GM12875 (cell line): ENCODE measurements around the gene WDR11.
A peak's percentile ranks its signal among the peaks of the same experiment; 100 is the strongest.

ENCODE experiments used
- H3K4me3 ChIP-seq: one replicate; pipeline ENCODE4 v1.5.1; 2011; ENCODE audit warnings: low read depth, low read length, control low read depth
- CTCF ChIP-seq: IDR thresholded peaks from 2 replicates; pipeline ENCODE4 v1.5.1; 2011; ENCODE audit warnings: low read depth, mild to moderate bottlenecking, control low read depth, inconsistent platforms, low read length, moderate library complexity, borderline replicate concordance; ENCODE audit not compliant: insufficient read depth

Gene WDR11

GRCh38 chr10:120931423-120931822, 80.3 kb downstream of the WDR11 start:
- no peak for TF ChIP-seq CTCF
- no peak overlapping the region for H3K4me3 ChIP-seq

GRCh38 chr10:120931999-120932398, 80.8 kb downstream of the WDR11 start:
- no peak for TF ChIP-seq CTCF

GRCh38 chr10:120938822-120939221, 87.7 kb downstream of the WDR11 start:
- H3K4me3 ChIP-seq, result no peak overlapping the region
- no peak for TF ChIP-seq CTCF

More at GRCh38 chr10:120931999-120932398, 80.8 kb downstream of the WDR11 start:
- H3K4me3 ChIP-seq, result no peak overlapping the region

- no peak for TF ChIP-seq CTCF
- H3K4me3 ChIP-seq, result no peak overlapping the region
Measured at GRCh38 chr10:120940299-120940900, 89.2 kb downstream of the WDR11 start.

- TF ChIP-seq CTCF, result no peak
- no peak overlapping the region for H3K4me3 ChIP-seq
Measured at GRCh38 chr10:120941501-120941900, 90.3 kb downstream of the WDR11 start.

GRCh38 chr10:120942806-120943413, 91.7 kb downstream of the WDR11 start:
- H3K4me3 ChIP-seq, result no peak overlapping the region
- peak; percentile 84 for TF ChIP-seq CTCF

- no peak for TF ChIP-seq CTCF
- H3K4me3 ChIP-seq, result no peak overlapping the region
Measured at GRCh38 chr10:120943542-120943941, 92.4 kb downstream of the WDR11 start.
